Measurements from ENCODE around the gene RPA1. TPM values are rescaled to one million over a fixed set of nuclear protein-coding genes. Genes with fewer than 3 reads are reported as not detected.
"Not testable (repeated sequence)": the region's sequence is repeated elsewhere in the genome, so short reads cannot be mapped to it uniquely, and the experiment has no call there.

Gene RPA1
- total RNA-seq, 2 experiments from 2014 or later, result 38.6 to 38.7 TPM

GRCh38 chr17:1890758-1891450 lies 61.1 kb downstream of the RPA1 start:
- H3K27ac ChIP-seq (ENCODE audit: low read depth in 1 of 2, low read length in 2 of 2), result peak overlapping the region in 1 of 2 donors; percentile 46

GRCh38 chr17:1894753-1895339 lies 65.0 kb downstream of the RPA1 start:
- H3K27ac ChIP-seq (ENCODE audit: low read depth in 1 of 2, low read length in 2 of 2), result no peak overlapping the region
- CTCF ChIA-PET, result interaction anchor here (0.6 kb wide), 1 partner anchor 34 kb away, joined by 4 read pairs; no protein-coding TSS in a partner anchor
- POLR2A ChIA-PET, result no interaction called here
- DNase-seq (no peak), ATAC-seq (ENCODE audit: poor library complexity) (no peak)
- intact Hi-C loops (cut with DNase I, micrococcal nuclease), result no loop called here
- no peaks in the 10 kb centered on the region for H3K27me3 Mint-ChIP-seq
- H3K4me1 ChIP-seq (ENCODE audit: insufficient read depth, low read length), result no peaks in the 10 kb centered on the region
- H3K27ac Mint-ChIP-seq, result no peak overlapping the region
- H3K4me3 Mint-ChIP-seq, result no peak overlapping the region
- H3K4me3 ChIP-seq (ENCODE audit: low read length), result no peak overlapping the region
- H3K27me3 ChIP-seq (ENCODE audit: control insufficient read depth in 1 of 2, insufficient read depth in 2 of 2, low read length in 2 of 2), result no peaks in the 10 kb centered on the region
- TF ChIP-seq CTCF (IDR thresholded peaks at IDR 0.05), result no peak
- peaks cover 84% of the 10 kb centered on the region for H3K36me3 ChIP-seq (ENCODE audit: insufficient read depth, low read length)
- no peaks in the 10 kb centered on the region for H3K9me3 Mint-ChIP-seq
- no peaks in the 10 kb centered on the region for H3K9me3 ChIP-seq (ENCODE audit: control insufficient read depth in 1 of 2, insufficient read depth in 1 of 2, low read length in 2 of 2)
- H3K4me1 Mint-ChIP-seq (ENCODE audit: low read depth), result no peaks in the 10 kb centered on the region
- H3K36me3 Mint-ChIP-seq (ENCODE audit: low read depth), result peaks cover 92% of the 10 kb centered on the region

More at GRCh38 chr17:1890758-1891450, 61.1 kb downstream of the RPA1 start:
- no peak for TF ChIP-seq CTCF (IDR thresholded peaks at IDR 0.05)
- intact Hi-C loops (cut with DNase I, micrococcal nuclease), result no loop called here
- Histone ChIP-seq H3K4me3 (ENCODE audit: low read length) (no peak overlapping the region), H3K9me3 (ENCODE audit: control insufficient read depth in 1 of 2, insufficient read depth in 1 of 2, low read length in 2 of 2) (no peaks in the 10 kb centered on the region), H3K4me1 (ENCODE audit: insufficient read depth, low read length) (no peaks in the 10 kb centered on the region), H3K27me3 (ENCODE audit: control insufficient read depth in 1 of 2, insufficient read depth in 2 of 2, low read length in 2 of 2) (no peaks in the 10 kb centered on the region), H3K36me3 (ENCODE audit: insufficient read depth, low read length) (peaks cover 78% of the 10 kb centered on the region)
- no peak overlapping the region for H3K4me3 Mint-ChIP-seq
- no peaks in the 10 kb centered on the region for H3K27me3 Mint-ChIP-seq
- no peaks in the 10 kb centered on the region for H3K4me1 Mint-ChIP-seq (ENCODE audit: low read depth)
- POLR2A ChIA-PET, result no interaction called here
- H3K9me3 Mint-ChIP-seq, result no peaks in the 10 kb centered on the region
- CTCF ChIA-PET, result no interaction called here
- DNase-seq (peak in 6 of 14 experiments; percentile 5 to 62 (median 34)), ATAC-seq (ENCODE audit: poor library complexity) (peak; percentile 77)
- peak overlapping the region; percentile 42 for H3K27ac Mint-ChIP-seq
- peaks cover 85% of the 10 kb centered on the region for H3K36me3 Mint-ChIP-seq (ENCODE audit: low read depth)

GRCh38 chr17:1895479-1895878 lies 65.7 kb downstream of the RPA1 start:
- DNase-seq; intact Hi-C loops (cut with DNase I, micrococcal nuclease); H3K4me3 ChIP-seq (ENCODE audit: low read length); H3K4me1 ChIP-seq (ENCODE audit: insufficient read depth, low read length); CTCF ChIA-PET; H3K9me3 ChIP-seq (ENCODE audit: control insufficient read depth in 1 of 2, insufficient read depth in 1 of 2, low read length in 2 of 2); H3K4me3 Mint-ChIP-seq; H3K27ac Mint-ChIP-seq; ATAC-seq (ENCODE audit: poor library complexity); H3K9me3 Mint-ChIP-seq; H3K27ac ChIP-seq (ENCODE audit: low read depth in 1 of 2, low read length in 2 of 2); POLR2A ChIA-PET; H3K4me1 Mint-ChIP-seq (ENCODE audit: low read depth); H3K27me3 ChIP-seq (ENCODE audit: control insufficient read depth in 1 of 2, insufficient read depth in 2 of 2, low read length in 2 of 2); H3K27me3 Mint-ChIP-seq: not testable (repeated sequence)
- H3K36me3 Mint-ChIP-seq (ENCODE audit: low read depth), result peaks cover 90% of the 10 kb centered on the region
- H3K36me3 ChIP-seq (ENCODE audit: insufficient read depth, low read length), result peaks cover 81% of the 10 kb centered on the region

Measured in CD4-positive, alpha-beta T cell (primary cell).